Osteoblast (primary cell): Measurements from ENCODE around the gene TEX52. TPM values are rescaled to one million over a fixed set of nuclear protein-coding genes. Genes with fewer than 3 reads are reported as not detected.

Experiments
- DNase-seq: peaks from one replicate; pipeline ENCODE4 v3.0.0; 2011; ENCODE audit warnings: low spot score, mixed read lengths; ENCODE audit not compliant: insufficient read length; ENCODE audit errors: missing footprints
- H2AFZ ChIP-seq: 2 replicates; pipeline ENCODE4 v1.6.0; 2011; ENCODE audit warnings: mild to moderate bottlenecking, low read length
- H3K27ac ChIP-seq: 2 replicates; pipeline ENCODE4 v1.5.1; 2011; ENCODE audit warnings: mild to moderate bottlenecking, low read depth, low read length, moderate library complexity
- H3K27me3 ChIP-seq: 2 replicates; pipeline ENCODE4 v1.6.0; 2012; ENCODE audit warnings: mild to moderate bottlenecking, control low read depth, inconsistent platforms, low read length, moderate library complexity; ENCODE audit not compliant: insufficient read depth
- H3K36me3 ChIP-seq: 2 replicates; pipeline ENCODE4 v1.5.1; 2011; ENCODE audit warnings: mild to moderate bottlenecking, low read length, control low read depth, moderate library complexity; ENCODE audit not compliant: insufficient read depth
- H3K4me1 ChIP-seq: 2 replicates; pipeline ENCODE4 v1.5.1; 2011; ENCODE audit warnings: mild to moderate bottlenecking, low read length, control low read depth, moderate library complexity; ENCODE audit not compliant: insufficient read depth
- H3K4me2 ChIP-seq: 2 replicates; pipeline ENCODE4 v1.6.0; 2011; ENCODE audit warnings: mild to moderate bottlenecking, low read length; ENCODE audit not compliant: insufficient read depth
- H3K4me3 ChIP-seq: fragments of 200-600 bp; sonication (generic); 3 replicates; pipeline ENCODE4 v1.5.1; 2012; ENCODE audit warnings: mild to moderate bottlenecking, low read length, inconsistent platforms; ENCODE audit not compliant: insufficient read depth
- H3K79me2 ChIP-seq: 2 replicates; pipeline ENCODE4 v1.6.0; 2012; ENCODE audit warnings: mild to moderate bottlenecking, low read length, control low read depth, inconsistent platforms; ENCODE audit not compliant: insufficient read depth
- H3K9me3 ChIP-seq: 2 replicates; pipeline ENCODE4 v1.5.1; 2011; ENCODE audit warnings: low read depth, low read length, control low read depth
- H4K20me1 ChIP-seq: 2 replicates; pipeline ENCODE4 v1.6.0; 2012; ENCODE audit warnings: mild to moderate bottlenecking, low read length, control low read depth; ENCODE audit not compliant: insufficient read depth
- CTCF ChIP-seq: IDR thresholded peaks from 2 replicates; pipeline ENCODE4 v1.5.1; 2011; ENCODE audit warnings: mild to moderate bottlenecking, low read depth, low read length, moderate library complexity; ENCODE audit errors: extremely low read depth
- total RNA-seq: library from RNA; depleted of rRNA; stranded (reverse); fragments of >200 nt; gene quantifications from 2 replicates; pipeline ENCODE4 v1.2.3, GENCODE V29; 2012

The TEX52 gene
- total RNA-seq, 1 donor = not detected

- Histone ChIP-seq H2AFZ (peak within 1 kb of the TSS; percentile 62), H3K27me3 (peaks cover 6% of the 10 kb centered on the region), H3K4me2 (peak within 1 kb of the TSS; percentile 79), H3K27ac (no peak within 1 kb of the TSS), H3K4me1 (peaks cover 12% of the 10 kb centered on the region), H3K9me3 (no peaks in the 10 kb centered on the region), H3K36me3 (no peaks in the 10 kb centered on the region), H3K79me2 (no peaks in the 10 kb centered on the region), H4K20me1 (no peaks in the 10 kb centered on the region), H3K4me3 (peak within 1 kb of the TSS; percentile 54)
- DNase-seq = no peak
- TF ChIP-seq CTCF = peak; percentile 12
These were observed 22.0 kb downstream of the TEX52 start, which contains the start of gene NRIP2 for GRCh38 chr12:2834581-2835491. Gene NRIP2 (minus strand): TSS chr12:2835035. CDS start chr12:2834983, 52 bp downstream.

- H3K79me2 ChIP-seq = no peaks in the 10 kb centered on the region
- no peak overlapping the region for H3K27ac ChIP-seq
- peaks cover 6% of the 10 kb centered on the region for H3K27me3 ChIP-seq
- peak overlapping the region; percentile 79 for H3K4me2 ChIP-seq
- DNase-seq = peak; percentile 84
- H4K20me1 ChIP-seq = no peaks in the 10 kb centered on the region
- no peak for TF ChIP-seq CTCF
- H2AFZ ChIP-seq = no peak overlapping the region
- peaks cover 12% of the 10 kb centered on the region for H3K4me1 ChIP-seq
- no peak overlapping the region for H3K4me3 ChIP-seq
- H3K36me3 ChIP-seq = peaks cover 2% of the 10 kb centered on the region
- no peaks in the 10 kb centered on the region for H3K9me3 ChIP-seq
These were observed 23.0 kb downstream of the TEX52 start for GRCh38 chr12:2833810-2834209.

GRCh38 chr12:2833327-2833726 is 23.5 kb downstream of the TEX52 start:
- no peak overlapping the region for H3K27ac ChIP-seq
- peaks cover 6% of the 10 kb centered on the region for H3K27me3 ChIP-seq
- no peak overlapping the region for H3K4me2 ChIP-seq
- peaks cover 12% of the 10 kb centered on the region for H3K4me1 ChIP-seq
- H3K36me3 ChIP-seq = peaks cover 3% of the 10 kb centered on the region
- no peaks in the 10 kb centered on the region for H3K9me3 ChIP-seq
- H2AFZ ChIP-seq = no peak overlapping the region
- H4K20me1 ChIP-seq = no peaks in the 10 kb centered on the region
- no peaks in the 10 kb centered on the region for H3K79me2 ChIP-seq
- no peak for TF ChIP-seq CTCF
- no peak overlapping the region for H3K4me3 ChIP-seq
- no peak for DNase-seq

- Histone ChIP-seq H3K27me3 (peaks cover 6% of the 10 kb centered on the region), H4K20me1 (no peaks in the 10 kb centered on the region), H3K9me3 (no peaks in the 10 kb centered on the region), H3K79me2 (no peaks in the 10 kb centered on the region), H3K4me2 (no peak overlapping the region), H3K36me3 (peaks cover 7% of the 10 kb centered on the region), H3K4me1 (peaks cover 12% of the 10 kb centered on the region), H2AFZ (no peak overlapping the region), H3K4me3 (no peak overlapping the region), H3K27ac (no peak overlapping the region)
- DNase-seq = no peak
- no peak for TF ChIP-seq CTCF
These were observed 24.2 kb downstream of the TEX52 start for GRCh38 chr12:2832550-2833127.
